Testis (tissue), 2 donors: ENCODE data around the gene ATP6V0D1.

Source experiments
- CTCF ChIP-seq, 3 experiments: fragments of 450-650 bp in 2 of 3; fragments of 200-600 bp in 1 of 3; sonication (generic) in 1 of 3; IDR thresholded peaks; one replicate each; pipeline ENCODE4 v1.5.1; 2016 to 2019; ENCODE audit warnings: antibody characterized with exemption in 3 of 3, mild to moderate bottlenecking in 2 of 3, moderate library complexity in 1 of 3
- POLR2A ChIP-seq: fragments of 450-650 bp; IDR thresholded peaks from one replicate; pipeline ENCODE4 v1.6.1; 2017; ENCODE audit warnings: antibody characterized with exemption, mild to moderate bottlenecking, moderate library complexity

GRCh38 chr16:67437513-67437912 is 43.4 kb downstream of the ATP6V0D1 start:
- TF ChIP-seq CTCF (IDR thresholded peaks at IDR 0.05) = no peak
- TF ChIP-seq POLR2A = no peak
